Upper lobe of left lung (tissue), 6 donors: ENCODE results near the gene ARHGAP31. TPM values are rescaled to one million over a fixed set of nuclear protein-coding genes. Genes with fewer than 3 reads are reported as not detected.

Experiments used
- ATAC-seq, 2 donors: fragments of 200-7000 bp; cut with Tn5 transposase; one replicate each; pipeline ENCODE4 v1.9.1; 2022; ENCODE audit warnings: mild to moderate bottlenecking in 2 of 2, moderate library complexity in 2 of 2; ENCODE audit not compliant: low FRiP score in 2 of 2
- DNase-seq, 2 donors: peaks; one replicate each; pipeline ENCODE4 v3.0.0-alpha.2; 2019 to 2020
- H3K27ac ChIP-seq, 4 donors: fragments of 200-600 bp; sonication (generic); one replicate each; pipeline ENCODE4 v1.5.1; 2016 to 2019
- H3K27me3 ChIP-seq, 4 donors: fragments of 200-600 bp; sonication (generic); one replicate each; pipeline ENCODE4 v1.5.1; 2017 to 2019
- H3K36me3 ChIP-seq, 4 donors: fragments of 200-600 bp; sonication (generic); one replicate each; pipeline ENCODE4 v1.5.1; 2016 to 2019
- H3K4me1 ChIP-seq, 4 donors: fragments of 200-600 bp; sonication (generic); one replicate each; pipeline ENCODE4 v1.5.1; 2018 to 2019
- H3K4me3 ChIP-seq, 4 donors: fragments of 200-600 bp; sonication (generic); one replicate each; pipeline ENCODE4 v1.5.1; 2017 to 2019; ENCODE audit warnings: mild to moderate bottlenecking in 2 of 4, moderate library complexity in 1 of 4
- H3K9me3 ChIP-seq, 4 donors: fragments of 200-600 bp; sonication (generic); one replicate each; pipeline ENCODE4 v1.5.1; 2018 to 2019
- EP300 ChIP-seq, 4 donors: sonication (generic); formaldehyde crosslinking; IDR thresholded peaks; one replicate each; pipeline ENCODE4 v1.5.1; 2017; ENCODE audit warnings: antibody characterized with exemption in 4 of 4, control low read depth in 2 of 4
- POLR2A ChIP-seq, 4 donors: fragments of 450-650 bp; IDR thresholded peaks; one replicate each; pipeline ENCODE4 v1.5.1; 2016 to 2017; ENCODE audit warnings: antibody characterized with exemption in 4 of 4, mild to moderate bottlenecking in 2 of 4
- POLR2AphosphoS5 ChIP-seq, 2 donors: sonication (generic); formaldehyde crosslinking; IDR thresholded peaks; one replicate each; pipeline ENCODE4 v1.5.1; 2017; ENCODE audit warnings: antibody characterized with exemption in 2 of 2
- WGBS, 2 donors: methylation state at CpG; one replicate each; pipeline ENCODE4 v1.1.5; 2017 to 2018; 5-methylcytosine and 5-hydroxymethylcytosine counted together
- total RNA-seq, 6 donors: library from RNA; depleted of rRNA in 4 of 6; stranded (reverse); fragments of >200 nt in 4 of 6; gene quantifications; one replicate each; pipeline versions ENCODE4 v1.1.0 to v1.2.1, GENCODE V29; 2016 to 2021
- TF ChIP-seq, protein P1 (sequence below), 6 experiments: fragments of 450-650 bp in 4 of 6; fragments of 200-600 bp in 2 of 6; sonication (generic) in 2 of 6; IDR thresholded peaks; one replicate each; pipeline ENCODE4 v1.5.1; 2016 to 2019; ENCODE audit warnings: antibody characterized with exemption in 6 of 6
- donor health status: DM: no; HTN: no; CAD: no; lungs with moderate emphysema.
- donor health status: DM: no; HTN: yes; CAD: no; lungs with severe emphysema.

The ARHGAP31 gene
- total RNA-seq, 6 donors from 2014 or later: 47.1 to 91.0 (median 66.2) TPM

DNA sequence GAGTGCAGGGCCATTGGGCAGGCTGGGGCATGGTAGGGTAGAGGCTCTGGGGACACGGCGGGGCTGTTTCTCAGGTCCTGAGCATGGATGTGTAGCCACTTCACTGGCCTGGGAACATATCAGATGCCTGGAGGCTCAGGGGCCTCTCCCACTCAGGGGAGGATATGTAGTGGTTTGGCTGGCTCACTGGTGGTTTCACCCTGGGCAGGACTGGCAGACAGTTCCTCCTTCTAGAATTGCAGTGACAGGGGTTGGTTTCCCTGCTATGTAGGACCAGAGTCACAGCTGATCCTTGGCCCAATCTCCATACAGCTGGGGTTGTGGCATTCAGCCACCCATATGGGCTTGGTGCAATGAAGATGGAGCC is 4.8 kb upstream of the ARHGAP31 start:
- Histone ChIP-seq H3K4me3 (no peak overlapping the region), H3K4me1 (peaks cover 12 to 19% (median 15%) of the 10 kb centered on the region in 4 donors), H3K36me3 (no peaks in the 10 kb centered on the region), H3K27me3 (no peaks in the 10 kb centered on the region), H3K27ac (no peak overlapping the region), H3K9me3 (peaks cover 0 to 11% (median 4%) of the 10 kb centered on the region in 4 donors)
- WGBS, 2 donors: 66 to 80% methylated on average over 2 of the region's 2 CpGs
- no peak for DNase-seq
- no peak for TF ChIP-seq POLR2A (IDR thresholded peaks at IDR 0.05)
- no peak for TF ChIP-seq EP300 (IDR thresholded peaks at IDR 0.05)
- TF ChIP-seq POLR2AphosphoS5 (IDR thresholded peaks at IDR 0.05): no peak
- peak; percentile 37 to 46 for ATAC-seq

DNA sequence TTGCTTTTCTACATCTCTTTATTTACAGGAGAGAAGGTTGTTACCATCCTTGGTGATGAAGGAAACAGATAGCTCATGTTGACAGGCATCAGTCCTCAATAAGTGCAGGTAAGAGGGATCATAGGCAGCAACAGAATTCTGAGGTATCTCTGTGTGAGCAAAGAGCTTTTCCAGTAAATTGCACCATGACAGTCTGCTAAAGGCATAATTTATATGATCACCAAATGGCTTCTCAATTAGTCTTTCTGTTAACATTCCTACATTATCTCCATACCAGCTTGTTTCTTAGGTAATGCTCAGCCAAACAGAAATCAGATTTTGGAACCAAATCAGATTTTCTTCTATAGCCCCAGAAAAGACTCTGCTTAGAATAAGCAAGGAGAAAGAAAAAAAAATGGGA is 3.6 kb upstream of the ARHGAP31 start:
- Histone ChIP-seq H3K36me3 (no peaks in the 10 kb centered on the region), H3K9me3 (peaks cover 0 to 11% (median 3%) of the 10 kb centered on the region in 4 donors), H3K27ac (no peak overlapping the region), H3K4me1 (peaks cover 12 to 19% (median 17%) of the 10 kb centered on the region in 4 donors), H3K27me3 (no peaks in the 10 kb centered on the region), H3K4me3 (no peak overlapping the region)
- TF ChIP-seq EP300 (IDR thresholded peaks at IDR 0.05): no peak
- TF ChIP-seq, protein P1, sequence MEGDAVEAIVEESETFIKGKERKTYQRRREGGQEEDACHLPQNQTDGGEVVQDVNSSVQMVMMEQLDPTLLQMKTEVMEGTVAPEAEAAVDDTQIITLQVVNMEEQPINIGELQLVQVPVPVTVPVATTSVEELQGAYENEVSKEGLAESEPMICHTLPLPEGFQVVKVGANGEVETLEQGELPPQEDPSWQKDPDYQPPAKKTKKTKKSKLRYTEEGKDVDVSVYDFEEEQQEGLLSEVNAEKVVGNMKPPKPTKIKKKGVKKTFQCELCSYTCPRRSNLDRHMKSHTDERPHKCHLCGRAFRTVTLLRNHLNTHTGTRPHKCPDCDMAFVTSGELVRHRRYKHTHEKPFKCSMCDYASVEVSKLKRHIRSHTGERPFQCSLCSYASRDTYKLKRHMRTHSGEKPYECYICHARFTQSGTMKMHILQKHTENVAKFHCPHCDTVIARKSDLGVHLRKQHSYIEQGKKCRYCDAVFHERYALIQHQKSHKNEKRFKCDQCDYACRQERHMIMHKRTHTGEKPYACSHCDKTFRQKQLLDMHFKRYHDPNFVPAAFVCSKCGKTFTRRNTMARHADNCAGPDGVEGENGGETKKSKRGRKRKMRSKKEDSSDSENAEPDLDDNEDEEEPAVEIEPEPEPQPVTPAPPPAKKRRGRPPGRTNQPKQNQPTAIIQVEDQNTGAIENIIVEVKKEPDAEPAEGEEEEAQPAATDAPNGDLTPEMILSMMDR (IDR thresholded peaks at IDR 0.05): no peak
- TF ChIP-seq POLR2A (IDR thresholded peaks at IDR 0.05): no peak
- no peak for TF ChIP-seq POLR2AphosphoS5 (IDR thresholded peaks at IDR 0.05)
- DNase-seq (no peak), ATAC-seq (no peak)

DNA sequence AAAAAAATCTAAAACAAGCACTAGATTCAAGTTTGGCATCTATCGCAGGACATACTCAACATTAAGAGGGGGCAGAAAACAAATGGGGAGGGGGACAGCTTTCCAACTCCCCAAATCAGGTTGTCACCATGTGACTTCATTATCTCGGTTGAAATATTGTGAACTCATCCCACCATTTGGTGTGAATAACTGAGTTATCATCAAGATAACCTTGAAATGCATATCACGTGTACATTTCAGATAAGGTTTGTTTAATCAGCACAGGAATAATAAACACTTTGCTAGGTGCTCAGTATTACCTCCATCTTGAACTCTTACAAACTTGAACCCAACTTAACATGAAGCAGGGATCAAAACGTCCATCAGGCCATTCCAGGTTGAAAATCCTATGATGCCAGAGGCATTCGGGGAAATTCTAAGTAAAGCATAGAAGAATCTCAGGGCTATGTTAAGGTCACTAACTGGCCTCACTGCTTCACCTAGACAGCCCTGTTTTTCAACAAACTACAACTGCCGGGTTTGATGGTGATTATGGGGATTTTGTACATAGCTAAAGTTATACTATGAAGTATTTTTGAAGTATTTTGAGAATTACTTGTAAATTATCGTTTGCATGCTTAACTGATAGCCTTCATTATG is 3.0 kb upstream of the ARHGAP31 start:
- TF ChIP-seq, protein P1 (IDR thresholded peaks at IDR 0.05): no peak
- TF ChIP-seq EP300 (IDR thresholded peaks at IDR 0.05): no peak
- Histone ChIP-seq H3K27ac (no peak overlapping the region), H3K4me3 (no peak overlapping the region), H3K4me1 (peaks cover 13 to 23% (median 21%) of the 10 kb centered on the region in 4 donors), H3K9me3 (peaks cover 0 to 11% (median 3%) of the 10 kb centered on the region in 4 donors), H3K27me3 (no peaks in the 10 kb centered on the region), H3K36me3 (no peaks in the 10 kb centered on the region)
- no peak for DNase-seq
- 67 to 71% methylated on average over 7 of the region's 7 CpGs for WGBS, 2 donors
- no peak for ATAC-seq

DNA sequence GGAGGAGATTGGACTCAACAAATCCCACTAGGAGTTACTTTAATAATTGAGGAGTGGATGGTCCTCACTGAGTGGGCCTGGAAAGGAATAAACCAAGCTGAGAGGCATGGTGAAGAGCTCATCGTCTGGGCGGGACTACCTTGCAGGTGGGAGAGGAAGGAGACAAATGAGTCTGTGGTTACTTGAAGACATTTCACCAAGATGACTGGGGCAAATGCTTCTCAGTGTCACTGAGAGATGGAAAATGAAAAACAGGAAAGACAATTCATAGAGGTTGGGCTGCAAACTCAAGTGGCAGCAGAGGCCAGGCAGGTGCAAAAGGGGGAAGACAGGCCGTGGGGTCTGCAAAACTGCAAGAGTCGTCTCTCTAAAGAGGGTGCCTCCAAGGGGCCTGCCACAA is 1.5 kb upstream of the ARHGAP31 start:
- Histone ChIP-seq H3K27ac (peak overlapping the region; percentile 96 to 98 (median 98)), H3K36me3 (peaks cover 0 to 3% (median 0%) of the 10 kb centered on the region in 4 donors), H3K4me3 (no peak overlapping the region), H3K27me3 (no peaks in the 10 kb centered on the region), H3K4me1 (peaks cover 25 to 38% (median 35%) of the 10 kb centered on the region in 4 donors), H3K9me3 (peaks cover 0 to 4% (median 1%) of the 10 kb centered on the region in 4 donors)
- 48 to 58% methylated on average over 4 of the region's 4 CpGs for WGBS, 2 donors
- TF ChIP-seq, protein P1 (IDR thresholded peaks at IDR 0.05): no peak
- TF ChIP-seq POLR2A (IDR thresholded peaks at IDR 0.05) (no peak), EP300 (IDR thresholded peaks at IDR 0.05) (no peak), POLR2AphosphoS5 (IDR thresholded peaks at IDR 0.05) (no peak)
- DNase-seq: no peak
- no peak for ATAC-seq

DNA sequence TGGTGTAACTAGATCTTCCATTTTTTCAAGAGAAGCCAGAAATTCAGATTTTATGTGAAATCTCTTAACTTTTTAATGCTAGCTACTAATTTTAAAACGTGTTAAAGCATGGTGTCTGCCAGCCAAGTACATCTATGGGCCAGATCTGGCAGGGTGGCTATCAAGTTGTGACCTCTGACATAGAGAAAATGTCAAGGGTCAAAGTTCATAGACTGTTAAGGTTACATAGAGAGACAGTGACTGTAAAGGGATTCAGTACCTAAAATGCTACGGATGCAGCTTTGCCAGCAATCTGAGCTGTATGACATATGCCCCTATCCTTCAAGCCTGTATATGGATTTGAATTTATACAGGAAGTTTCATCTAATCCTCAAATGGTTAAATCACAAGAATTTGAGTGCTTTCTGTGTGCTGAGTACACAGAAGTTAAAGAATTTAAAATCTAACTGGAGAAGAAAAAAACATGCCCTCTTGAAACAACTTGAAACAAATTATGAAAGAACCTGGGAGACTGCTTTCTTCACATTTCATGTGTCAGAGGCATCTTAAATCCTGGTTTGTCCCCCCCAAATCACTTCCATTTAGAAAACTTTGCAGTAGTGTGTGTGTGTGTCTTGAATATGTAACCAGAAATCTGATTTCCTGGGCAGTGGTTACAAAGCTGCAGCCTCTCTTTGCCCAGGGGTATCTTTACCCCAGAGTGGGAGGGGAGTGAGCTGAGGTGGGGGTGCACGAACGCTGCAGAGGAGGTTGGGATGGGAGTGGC is 895 bp upstream of the ARHGAP31 start:
- peaks cover 25 to 44% (median 42%) of the 10 kb centered on the region in 4 donors for H3K4me1 ChIP-seq
- WGBS, 2 donors: 16 to 21% methylated on average over 4 of the region's 4 CpGs
- DNase-seq (no peak), ATAC-seq (peak; percentile 24 to 30)
- peaks cover 0 to under 1% (median 0%) of the 10 kb centered on the region in 4 donors for H3K9me3 ChIP-seq
- peak overlapping the region; percentile 96 to 98 (median 98) for H3K27ac ChIP-seq
- H3K27me3 ChIP-seq: no peaks in the 10 kb centered on the region
- H3K4me3 ChIP-seq: peak overlapping the region; percentile 79 to 84 (median 81)
- TF ChIP-seq EP300 (IDR thresholded peaks at IDR 0.05): no peak
- TF ChIP-seq POLR2A (IDR thresholded peaks at IDR 0.05): no peak
- TF ChIP-seq, protein P1 (IDR thresholded peaks at IDR 0.05): no peak
- no peak for TF ChIP-seq POLR2AphosphoS5 (IDR thresholded peaks at IDR 0.05)
- H3K36me3 ChIP-seq: peaks cover 0 to 3% (median 0%) of the 10 kb centered on the region in 4 donors
